Retina (tissue), 1 donor: ENCODE data around the gene KDM2A.

Experiments
- DNase-seq: peaks from one replicate; pipeline ENCODE4 v3.0.0-alpha.2; 2016

The KDM2A gene

GRCh38 chr11:67288198-67288451 is 169.1 kb downstream of the KDM2A start:
- no peak for DNase-seq

DNA sequence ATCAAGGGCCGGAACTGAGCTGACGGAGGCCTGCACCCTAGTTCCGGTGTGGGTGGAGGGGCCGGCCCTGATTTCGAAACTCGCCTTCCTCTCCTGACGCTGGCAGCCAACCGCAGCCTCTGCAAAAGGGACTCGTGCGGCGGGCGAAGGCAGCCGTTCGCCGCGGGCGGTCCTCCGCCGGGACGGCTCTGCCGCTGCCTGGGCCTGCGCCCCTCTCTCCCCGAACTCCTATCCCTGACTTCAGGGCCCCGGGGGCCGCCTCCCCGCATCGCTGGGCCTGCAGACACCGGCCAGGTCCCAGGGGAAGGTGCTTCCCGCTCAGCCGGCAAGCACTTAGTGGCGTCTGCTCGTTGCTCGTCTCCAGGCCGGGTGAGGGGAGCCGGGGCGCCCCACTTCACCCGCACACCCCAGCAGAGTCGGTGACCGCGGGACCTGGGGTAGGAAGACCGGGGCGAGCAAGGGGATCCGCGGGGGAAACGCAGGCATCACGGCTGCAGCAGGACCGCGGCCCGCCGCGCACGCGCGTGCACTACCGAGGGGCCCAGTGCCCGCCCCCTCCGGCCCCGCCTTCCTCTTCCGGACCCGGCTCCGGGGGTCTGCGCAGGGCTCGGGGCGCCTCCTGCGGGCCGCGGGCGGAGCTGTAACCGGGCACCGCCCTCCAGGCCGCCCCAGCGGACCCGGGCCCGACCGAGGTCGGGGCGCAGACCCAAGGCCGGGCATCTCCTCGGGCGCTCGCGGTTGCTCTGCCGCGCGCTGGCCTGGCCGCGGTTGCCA is 169.6 kb downstream of the KDM2A start:
- peak; percentile 94 for DNase-seq

GRCh38 chr11:67289226-67289650 is 170.2 kb downstream of the KDM2A start, which contains the start of gene ANKRD13D:
Gene ANKRD13D, plus strand, starts transcription at chr11:67289303. Its CDS starts 158 bp downstream, at chr11:67289461.
- peak; percentile 36 for DNase-seq

DNA sequence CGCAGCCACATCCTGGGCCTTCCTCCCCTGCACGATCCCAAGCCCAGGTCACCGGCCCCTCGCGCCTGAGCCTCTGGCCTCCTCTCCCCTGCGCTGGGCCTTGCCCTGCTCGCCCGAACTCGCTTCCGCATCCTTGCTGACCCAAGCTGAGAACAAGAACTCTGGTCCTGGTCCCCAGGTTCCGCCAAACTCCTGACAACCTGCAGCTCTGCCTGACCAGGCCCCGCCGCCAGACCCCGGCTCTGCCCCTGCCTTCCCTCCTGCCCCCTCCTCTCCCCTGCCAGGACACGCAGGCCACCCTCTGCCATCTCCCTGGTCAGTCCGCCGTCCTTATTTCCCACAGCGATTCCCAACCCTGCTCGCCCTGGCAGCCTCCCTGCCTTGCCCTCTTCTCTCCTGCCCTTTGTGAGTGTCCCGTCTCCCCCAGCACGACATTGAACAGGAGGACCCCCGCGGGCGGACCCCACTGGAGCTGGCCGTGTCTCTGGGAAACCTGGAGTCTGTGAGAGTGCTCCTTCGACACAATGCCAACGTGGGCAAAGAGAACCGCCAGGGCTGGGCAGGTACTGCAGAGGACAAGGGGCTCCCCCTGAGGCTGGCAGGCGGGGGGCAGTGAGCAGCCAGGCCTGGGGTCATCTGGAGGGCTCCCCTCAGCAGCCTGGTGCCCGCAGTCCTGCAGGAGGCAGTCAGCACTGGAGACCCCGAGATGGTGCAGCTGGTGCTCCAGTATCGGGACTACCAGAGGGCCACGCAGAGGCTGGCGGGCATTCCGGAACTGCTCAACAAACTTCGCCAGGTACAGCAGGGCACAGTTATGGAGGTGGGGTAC is 170.8 kb downstream of the KDM2A start:
- DNase-seq: peak; percentile 53

DNA sequence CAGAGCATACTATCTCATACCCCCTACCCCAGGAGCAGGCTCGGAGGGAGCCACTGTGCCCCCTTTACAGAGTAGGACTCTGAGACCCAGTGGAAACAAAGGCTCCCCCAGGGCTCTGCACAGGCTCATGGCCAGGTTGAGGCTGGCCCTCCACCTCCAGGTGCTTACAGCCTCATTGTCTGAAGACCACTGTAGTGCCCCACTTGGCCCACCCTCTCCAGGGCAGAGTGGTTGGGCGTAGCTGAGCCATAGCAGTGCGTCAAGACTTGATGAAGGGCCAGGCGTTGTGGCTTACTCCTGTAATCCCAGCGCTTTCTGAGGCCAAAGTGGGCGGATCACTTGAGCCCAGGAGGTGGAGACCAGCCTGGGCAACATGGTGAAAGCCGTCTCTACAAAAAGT is 171.7 kb downstream of the KDM2A start:
- DNase-seq: no peak

- no peak for DNase-seq
Observed at GRCh38 chr11:67291481-67292381, 172.7 kb downstream of the KDM2A start.

- no peak for DNase-seq
Observed at GRCh38 chr11:67292671-67293070, 173.6 kb downstream of the KDM2A start.

DNA sequence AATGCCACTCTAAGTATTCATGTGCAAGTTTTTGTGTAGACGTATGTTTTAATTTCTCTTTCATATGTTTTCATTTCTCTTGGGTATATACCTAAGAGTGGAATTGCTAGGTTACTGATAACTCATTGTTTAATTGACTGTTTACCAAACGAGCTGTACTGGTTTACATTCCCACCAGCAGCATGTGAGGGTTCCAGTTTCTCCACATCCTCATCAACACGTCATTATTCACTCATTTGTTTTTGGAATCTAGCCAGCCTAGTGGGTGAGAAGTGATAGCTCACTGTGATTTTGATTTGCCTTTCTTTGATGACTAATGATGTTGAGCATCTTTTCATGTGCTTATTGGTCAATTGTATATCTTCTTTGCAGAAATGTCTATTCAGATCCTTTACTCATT is 174.0 kb downstream of the KDM2A start:
- DNase-seq: no peak

GRCh38 chr11:67295846-67296245 is 176.8 kb downstream of the KDM2A start:
- no peak for DNase-seq

GRCh38 chr11:67298786-67299185 is 179.7 kb downstream of the KDM2A start:
- no peak for DNase-seq

GRCh38 chr11:67299471-67300191 is 180.6 kb downstream of the KDM2A start:
- no peak for DNase-seq

DNA sequence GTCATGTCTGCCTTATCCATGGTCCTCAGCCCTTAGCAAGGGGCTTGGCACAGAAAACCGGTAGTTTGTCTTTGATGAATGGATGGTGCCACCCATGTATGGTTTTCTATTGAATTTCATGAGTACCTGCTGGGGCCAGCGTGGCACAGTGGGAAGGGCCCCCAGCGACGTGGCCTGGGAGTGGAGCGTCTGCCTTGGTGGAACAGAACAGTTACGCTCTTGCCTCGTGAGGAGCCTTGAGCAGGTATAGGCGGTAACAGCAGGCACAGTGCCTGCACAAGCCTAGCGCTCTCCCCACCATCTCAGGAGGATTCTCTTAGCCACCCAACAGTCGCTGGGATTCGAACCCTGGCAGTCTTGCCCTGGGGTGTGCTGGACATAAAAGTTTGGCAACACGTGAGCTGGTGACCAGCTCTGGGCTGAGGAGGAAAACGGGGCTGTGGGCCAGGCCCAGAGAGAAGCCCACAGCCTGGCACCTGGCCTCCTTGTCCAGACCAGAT is 181.2 kb downstream of the KDM2A start:
- no peak for DNase-seq

DNA sequence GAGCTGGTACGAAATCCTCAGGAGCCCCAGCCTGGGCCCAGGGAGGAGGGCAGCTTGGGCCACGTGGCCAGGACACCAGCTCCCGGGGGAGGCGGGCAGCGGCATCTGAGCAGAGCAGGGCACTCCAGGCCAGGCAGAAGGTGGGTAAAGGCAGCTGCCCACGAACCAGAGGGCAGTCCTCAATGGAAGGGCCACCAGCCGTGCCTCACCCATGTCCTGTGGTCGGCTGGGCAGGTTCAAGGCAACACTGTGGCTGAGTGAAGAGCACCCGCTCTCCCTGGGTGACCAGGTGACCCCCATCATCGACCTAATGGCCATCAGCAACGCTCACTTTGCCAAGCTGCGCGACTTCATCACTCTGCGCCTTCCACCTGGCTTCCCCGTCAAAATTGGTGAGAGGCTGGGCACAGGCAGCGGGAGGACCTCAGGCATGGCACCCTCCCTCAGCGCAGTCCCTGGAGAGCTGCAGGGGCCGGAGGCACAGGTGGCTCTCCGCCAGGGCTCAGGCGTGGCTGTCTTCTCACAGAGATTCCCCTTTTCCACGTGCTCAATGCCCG is 181.8 kb downstream of the KDM2A start:
- DNase-seq: no peak

DNA sequence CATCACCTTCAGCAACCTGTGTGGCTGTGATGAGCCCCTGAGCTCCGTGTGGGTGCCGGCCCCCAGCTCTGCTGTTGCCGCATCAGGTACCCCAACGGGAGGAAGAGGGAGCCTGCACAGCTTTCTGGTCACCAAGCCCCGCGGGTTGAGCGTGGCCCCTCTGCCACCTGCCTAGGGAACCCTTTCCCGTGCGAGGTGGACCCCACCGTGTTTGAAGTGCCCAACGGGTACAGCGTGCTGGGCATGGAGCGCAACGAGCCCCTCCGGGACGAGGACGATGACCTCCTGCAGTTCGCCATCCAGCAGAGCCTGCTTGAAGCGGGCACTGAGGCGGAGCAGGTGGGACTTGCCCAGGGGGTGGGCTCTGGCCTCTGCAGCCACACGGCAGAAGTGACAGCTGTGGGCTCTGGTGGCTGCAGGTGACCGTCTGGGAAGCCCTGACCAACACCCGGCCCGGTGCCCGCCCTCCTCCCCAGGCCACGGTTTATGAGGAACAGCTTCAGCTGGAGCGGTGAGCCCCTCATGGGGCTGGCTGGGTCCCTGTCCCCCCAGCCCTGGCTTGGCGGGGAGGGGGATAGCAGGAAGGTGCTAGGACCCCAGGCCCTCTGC is 182.4 kb downstream of the KDM2A start:
- peak; percentile 30 for DNase-seq

DNA sequence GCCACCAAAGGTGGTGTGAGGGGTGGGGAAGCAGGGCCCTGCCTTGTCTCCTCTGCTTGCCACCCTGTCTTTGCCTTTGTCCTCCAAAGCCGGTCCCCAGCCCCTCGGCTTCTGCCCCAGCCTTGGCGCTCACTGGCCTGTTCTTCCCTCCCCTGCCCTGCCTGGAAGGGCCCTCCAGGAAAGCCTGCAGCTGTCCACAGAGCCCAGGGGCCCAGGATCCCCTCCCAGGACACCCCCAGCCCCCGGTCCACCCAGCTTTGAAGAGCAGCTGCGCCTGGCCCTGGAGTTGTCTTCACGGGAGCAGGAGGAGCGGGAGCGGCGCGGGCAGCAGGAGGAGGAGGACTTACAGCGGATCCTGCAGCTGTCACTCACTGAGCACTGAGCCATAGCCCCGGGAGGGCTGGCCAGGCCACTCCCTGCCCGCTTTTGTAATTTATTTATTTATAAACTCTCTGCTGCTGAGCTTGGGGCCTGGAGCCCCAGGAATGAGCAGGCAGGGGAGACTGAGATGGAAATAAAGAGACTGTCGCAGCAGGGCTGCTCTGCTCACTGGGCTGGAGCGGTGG is 183.0 kb downstream of the KDM2A start:
- DNase-seq: peak; percentile 85

DNA sequence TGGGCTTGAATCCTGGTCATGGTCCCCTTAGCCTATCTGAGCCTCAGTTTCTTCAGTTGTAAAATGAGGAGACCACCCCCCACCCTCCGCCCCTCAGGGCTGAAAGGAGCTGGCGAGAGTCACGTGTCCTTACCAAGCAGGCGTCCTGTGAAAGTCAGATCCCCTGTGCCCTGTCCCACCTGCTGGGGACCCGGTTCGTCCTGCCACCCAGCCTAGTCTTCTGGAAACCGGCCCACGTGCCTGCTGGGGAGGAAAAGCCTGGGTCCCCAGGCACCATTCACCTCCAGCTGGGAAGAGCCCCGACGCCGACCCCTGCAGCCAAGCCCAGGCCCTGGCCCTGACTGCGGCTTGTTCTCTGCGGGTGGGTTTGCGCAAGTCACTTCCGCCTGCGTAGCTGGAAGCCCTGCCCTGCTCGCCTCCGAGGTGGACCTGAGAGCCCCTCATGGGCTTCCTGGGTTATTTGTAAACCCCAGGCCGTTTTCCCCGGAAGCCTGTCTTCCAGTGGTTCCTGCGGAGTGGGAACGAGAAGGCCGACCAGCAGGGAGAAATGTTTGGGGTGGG is 183.6 kb downstream of the KDM2A start:
- peak; percentile 72 for DNase-seq

- peak; percentile 80 for DNase-seq
Observed at GRCh38 chr11:67303132-67303834, 184.2 kb downstream of the KDM2A start, which contains the start of gene SSH3. Gene SSH3, plus strand, starts transcription at chr11:67303530. Its CDS starts 96 bp downstream, at chr11:67303626.

GRCh38 chr11:67303835-67304411 is 184.9 kb downstream of the KDM2A start:
- DNase-seq: peak; percentile 77

DNA sequence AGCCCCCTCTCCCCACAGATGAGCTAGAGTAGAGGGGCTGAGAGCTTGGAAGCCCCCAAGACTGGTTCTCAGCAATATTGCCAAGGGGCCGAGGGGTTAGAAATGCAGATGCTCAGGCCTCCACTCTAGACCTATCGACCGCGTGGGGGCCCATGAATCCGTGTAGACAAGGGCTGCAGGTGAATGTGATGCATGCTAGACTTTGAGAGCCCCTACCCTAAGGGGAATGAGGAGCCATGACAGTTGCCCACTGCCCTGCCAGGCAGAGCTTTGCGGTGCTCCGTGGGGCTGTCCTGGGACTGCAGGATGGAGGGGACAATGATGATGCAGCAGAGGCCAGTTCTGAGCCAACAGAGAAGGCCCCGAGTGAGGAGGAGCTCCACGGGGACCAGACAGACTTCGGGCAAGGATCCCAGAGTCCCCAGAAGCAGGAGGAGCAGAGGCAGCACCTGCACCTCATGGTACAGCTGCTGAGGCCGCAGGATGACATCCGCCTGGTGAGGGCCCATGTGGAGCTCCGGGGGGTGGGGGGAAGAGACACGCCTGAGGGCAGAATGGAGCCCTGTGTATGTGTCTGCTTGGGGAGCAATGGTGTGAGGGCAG is 185.5 kb downstream of the KDM2A start:
- DNase-seq: no peak
